GM21528 (cell line): ENCODE measurements around the gene FTSJ1.

ENCODE experiments used
- ATAC-seq: cut with Tn5 transposase; IDR thresholded peaks from one replicate; pipeline ENCODE4 v1.9.1; 2021; ENCODE audit warnings: mild to moderate bottlenecking, moderate library complexity; ENCODE audit not compliant: unreplicated experiment, low FRiP score

FTSJ1 gene

DNA sequence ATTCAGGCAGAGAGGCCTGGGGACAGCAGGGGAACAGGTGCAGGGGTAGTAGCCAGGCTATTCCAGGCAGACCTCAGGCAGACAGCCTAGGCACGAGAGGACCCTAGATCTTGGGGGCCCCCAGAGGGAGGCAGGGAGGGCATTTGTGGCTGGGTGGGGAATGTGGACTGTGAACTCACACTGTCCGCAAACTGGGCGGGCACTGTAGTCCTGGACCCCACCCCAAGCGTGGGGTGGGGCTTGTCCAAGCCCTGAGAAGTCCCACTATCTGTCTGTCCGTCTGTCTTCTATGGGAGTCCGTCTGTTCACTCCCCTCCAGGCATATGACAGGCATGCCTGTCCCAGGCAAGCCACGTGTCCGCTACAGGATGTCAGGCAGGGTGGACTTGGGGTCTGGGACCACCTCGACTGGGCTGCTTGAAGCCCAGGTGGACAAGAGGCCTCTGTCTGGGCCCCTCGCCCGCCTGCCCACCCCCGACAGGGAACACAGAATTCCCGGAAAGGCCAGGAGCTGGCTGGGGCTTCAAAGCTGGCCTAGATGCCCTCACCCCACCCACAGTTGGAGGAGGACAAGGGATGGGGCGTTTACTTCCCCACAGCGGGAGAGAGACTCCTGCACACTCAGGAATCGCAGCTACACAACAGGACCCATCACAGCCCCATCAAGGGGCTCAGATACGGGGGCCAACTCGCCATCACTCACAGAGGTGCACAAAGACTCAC, 5.7 kb upstream of the FTSJ1 start, which contains the start of gene SLC38A5:
Gene SLC38A5 (minus strand): TSS at position 151 of the 723 bp plus-strand sequence. CDS start 2,336 bp downstream, outside the sequence.
- no peak for ATAC-seq

DNA sequence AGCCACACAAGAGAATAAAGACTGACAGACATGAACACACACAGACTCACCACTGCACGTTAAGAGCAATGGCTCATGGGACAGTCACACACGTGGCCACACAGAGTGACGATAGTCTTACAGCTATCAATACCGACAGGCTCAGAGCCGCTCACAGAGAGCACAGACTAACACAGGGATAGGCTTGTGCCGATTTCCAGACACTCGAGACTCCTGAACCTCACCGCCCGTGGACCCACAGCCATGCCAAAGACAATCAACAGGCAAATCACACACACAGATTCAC, 5.2 kb upstream of the FTSJ1 start:
- no peak for ATAC-seq

DNA sequence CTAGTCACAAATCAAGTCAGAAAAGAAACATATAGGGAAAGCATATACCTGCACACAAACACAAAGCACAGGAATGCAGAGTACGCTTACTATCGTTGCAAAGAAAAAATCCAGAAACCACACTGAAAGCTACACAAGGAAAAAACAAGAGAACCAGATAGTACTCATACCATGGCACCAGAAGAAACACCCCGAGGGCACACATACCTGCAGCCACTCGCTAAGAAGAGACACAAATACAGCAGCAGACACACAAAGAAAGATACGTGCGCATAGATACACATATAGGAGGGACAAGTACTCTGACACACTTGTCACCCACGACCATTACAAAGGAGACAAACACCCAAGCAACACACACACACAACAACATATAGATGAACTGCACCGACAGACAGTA, 4.5 kb upstream of the FTSJ1 start:
- no peak for ATAC-seq

DNA sequence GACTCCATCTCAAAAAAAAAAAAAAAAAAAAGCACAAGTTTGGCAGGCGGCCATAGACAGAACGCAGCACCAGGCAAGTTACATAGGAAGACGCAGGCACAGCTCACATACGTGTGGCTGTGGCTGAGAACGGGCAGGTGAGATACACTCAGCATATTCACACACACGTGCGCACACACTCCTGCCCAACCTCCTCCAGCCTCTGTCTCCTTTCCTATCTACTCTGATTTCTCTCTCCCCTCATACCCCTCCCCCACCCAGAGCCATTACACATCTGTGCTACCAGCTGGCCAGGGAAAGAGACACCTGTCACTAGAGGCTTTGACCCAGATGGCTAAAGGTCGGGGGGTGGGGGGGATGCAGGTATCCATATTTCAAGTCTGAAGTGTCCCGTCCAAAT, 3.8 kb upstream of the FTSJ1 start:
- no peak for ATAC-seq

DNA sequence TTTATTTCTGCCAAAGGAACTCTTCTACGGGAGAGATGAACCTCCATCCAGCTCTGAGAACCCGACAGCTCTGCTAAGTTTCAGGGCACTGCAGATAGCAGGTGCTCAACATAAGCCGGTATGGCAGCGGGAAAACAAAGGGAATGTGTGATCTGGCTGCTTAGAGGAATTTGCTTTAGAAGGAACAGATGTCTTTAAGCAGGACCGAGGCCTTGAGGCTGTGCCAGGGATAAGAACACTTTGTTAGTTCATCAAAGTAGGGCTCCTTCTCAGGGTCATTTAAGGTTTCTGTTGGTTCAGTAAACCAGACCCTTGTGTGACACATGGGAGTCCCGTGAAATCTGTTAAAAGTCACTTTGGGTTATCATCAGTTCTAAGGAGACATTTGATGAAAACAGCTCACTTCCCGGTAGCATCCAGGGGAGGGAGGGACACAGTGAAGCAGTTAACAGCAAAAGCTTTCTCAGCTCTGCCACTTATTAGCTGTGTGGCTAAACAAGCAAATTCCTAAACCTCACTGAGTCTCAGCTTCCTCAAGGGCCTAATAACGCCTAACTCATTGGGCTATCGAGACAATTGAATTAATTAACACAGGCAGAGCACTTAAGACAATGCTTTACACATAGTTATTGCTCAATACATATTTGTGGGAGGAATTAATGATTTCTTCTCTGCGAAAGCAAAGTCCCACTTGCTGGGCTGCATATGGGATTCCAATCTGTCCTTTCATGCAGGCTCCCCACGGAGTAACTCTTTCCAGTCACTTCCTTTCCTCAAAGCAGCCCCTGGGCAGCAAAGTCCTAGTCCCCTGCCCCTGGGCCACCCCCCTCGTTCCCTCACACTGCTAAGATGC, 2.9 kb upstream of the FTSJ1 start:
- no peak for ATAC-seq

DNA sequence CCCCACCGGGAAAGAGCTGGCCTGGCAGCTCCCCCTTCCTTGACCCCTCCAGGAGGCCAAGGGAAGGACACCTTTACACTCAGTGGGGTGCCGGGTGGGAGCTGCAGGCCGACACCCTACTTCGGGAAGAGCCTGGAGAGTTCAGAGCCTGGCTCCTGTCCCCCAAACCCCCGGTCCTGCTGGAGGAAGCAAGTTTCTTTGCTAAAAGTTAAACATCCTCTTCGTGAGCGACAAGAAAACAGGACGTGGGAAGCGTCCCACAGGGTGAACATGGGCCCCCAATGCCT, 2.4 kb upstream of the FTSJ1 start:
- ATAC-seq = no peak

DNA sequence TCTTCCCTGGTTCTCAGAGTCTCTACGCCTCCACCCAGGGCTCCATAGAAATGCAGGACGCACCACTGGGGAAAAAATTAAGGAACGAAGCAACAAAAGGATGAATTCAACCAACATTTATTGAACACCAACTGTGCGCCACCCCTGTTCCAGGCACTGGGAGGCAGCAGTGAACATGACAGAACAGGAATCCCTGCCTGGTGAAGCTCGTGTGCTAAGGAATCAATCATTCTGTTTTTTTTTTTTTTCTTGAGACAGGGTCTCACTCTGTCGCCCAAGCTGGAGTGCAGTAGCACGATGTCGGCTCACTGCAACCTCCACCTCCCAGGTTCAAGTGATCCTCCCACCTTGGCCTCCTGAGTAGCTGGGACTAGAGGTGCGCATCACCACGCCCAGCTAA, 1.9 kb upstream of the FTSJ1 start:
- no peak for ATAC-seq

DNA sequence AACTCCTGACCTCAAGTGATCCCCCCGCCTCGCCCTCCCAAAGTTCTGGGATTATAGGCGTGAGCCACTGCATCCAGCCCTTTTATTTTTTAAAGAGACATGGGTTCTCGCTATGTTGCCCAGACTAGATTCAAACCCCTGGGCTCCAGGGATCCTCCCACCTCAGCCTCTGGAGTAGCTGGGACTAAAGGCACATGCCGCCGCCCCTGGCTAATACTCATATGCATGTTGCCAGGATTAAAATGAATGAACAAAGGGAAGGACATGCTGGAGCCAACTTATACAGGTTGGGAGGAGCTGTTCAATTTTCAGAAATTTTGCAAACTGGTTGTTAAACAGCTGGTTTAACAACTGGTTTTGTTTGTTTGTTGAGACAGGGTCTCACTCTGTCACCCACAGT, 1.4 kb upstream of the FTSJ1 start:
- no peak for ATAC-seq

DNA sequence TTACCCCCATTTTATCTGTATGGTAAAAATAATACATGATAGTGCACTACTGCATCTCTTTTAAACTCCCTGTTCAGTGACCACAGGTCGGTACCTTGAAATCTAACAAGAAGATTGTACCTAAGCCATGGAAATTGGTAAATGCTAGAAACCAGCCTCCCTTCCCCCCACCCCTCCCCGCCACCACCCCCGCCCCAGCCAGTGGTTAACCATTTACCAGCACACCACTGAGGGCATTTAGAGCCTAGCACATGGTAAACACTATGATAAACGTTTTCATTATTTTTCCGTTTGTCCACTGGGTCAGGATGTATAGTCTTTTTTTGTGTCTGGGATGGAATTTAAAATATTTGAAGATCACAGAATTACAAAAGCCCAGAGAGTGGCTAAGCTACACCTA, 703 bp upstream of the FTSJ1 start:
- no peak for ATAC-seq

DNA sequence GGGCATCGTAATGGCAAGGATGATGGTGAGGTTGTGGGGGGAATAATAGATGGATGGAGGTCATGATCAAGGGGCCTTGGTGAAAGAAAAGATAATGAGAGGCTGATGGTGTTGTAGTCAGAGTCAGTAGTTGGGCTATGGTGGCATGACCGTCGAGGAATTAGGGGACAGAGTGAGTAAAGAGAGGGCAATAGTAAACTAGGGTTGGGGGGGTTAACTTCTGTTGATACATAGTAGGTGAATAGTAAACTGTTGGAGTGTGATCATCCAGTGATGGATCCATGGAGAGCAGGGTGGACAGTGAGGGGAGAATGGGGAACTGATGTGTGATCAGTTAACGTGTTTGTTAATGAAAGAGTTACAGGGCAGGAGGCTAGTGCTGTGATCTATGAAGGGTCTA, 920 bp downstream of the FTSJ1 start:
- ATAC-seq = no peak

DNA sequence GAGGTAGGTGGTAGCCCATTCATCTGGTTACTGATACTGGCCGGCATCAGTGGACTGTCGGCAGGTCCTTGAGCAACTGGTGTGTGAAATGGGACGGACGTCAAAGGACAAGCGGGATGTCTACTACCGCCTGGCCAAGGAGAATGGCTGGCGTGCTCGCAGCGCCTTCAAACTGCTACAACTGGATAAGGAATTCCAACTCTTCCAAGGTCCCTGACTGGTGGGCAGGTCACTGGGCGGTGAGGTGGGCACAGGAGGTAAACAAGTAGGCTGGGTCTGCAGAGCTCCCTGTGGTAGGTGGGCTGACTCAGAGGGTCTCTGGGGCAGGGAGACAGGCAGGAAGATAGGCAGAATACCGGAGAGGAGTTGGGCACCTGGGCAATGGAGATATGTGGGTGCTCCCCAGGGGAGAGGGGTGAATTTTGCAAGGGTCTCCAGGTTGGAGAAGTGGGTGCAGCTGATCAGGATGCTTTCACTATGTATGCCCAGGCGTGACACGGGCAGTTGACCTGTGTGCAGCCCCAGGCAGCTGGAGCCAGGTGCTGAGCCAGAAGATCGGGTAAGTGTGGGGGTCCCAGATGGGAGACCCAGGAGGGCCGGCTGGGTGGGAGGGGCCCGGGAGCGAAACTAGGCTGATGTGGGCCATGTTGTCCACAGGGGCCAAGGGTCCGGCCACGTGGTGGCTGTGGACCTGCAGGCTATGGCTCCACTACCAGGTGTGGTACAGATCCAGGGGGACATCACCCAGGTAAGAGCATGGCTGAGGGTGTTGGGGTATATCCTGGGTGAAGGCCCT, 2.2 kb downstream of the FTSJ1 start:
- ATAC-seq = no peak

DNA sequence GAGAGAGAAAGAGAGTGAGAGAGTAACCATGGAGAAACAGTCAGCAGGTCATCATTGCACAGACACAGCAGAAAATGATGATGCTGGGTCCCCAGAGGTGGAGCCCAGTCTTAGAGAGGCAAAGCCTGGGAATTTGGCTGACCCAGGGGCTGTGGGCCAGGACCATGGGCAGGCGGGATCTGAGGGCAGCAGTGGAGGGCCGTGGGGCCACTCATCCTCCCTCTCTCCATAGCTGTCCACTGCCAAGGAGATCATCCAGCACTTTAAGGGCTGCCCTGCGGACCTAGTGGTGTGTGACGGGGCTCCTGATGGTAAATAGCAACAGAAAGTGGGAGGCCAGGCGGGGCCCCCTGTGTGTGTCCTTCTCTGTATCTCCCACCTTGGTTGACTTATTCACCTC, 2.8 kb downstream of the FTSJ1 start:
- no peak for ATAC-seq

DNA sequence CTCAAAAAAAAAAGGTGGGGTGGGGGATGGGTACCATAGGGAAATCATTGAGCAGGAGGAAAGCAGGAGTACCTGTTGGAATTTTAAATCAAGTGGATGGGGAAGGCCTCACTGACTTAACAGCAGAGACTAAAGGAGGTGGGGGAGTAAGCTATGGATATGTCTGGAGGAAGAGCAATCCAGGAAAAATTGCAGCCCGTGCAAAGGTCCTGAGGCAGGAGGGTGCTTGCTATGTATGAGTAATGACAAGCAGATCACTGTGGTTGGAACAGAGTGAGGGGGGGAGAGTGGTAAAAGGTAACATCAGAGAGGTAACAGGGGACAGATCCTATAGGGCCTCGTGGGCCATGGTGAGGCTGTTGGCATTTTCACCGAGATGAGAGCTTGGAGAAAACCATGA, 4.1 kb downstream of the FTSJ1 start:
- ATAC-seq = no peak

DNA sequence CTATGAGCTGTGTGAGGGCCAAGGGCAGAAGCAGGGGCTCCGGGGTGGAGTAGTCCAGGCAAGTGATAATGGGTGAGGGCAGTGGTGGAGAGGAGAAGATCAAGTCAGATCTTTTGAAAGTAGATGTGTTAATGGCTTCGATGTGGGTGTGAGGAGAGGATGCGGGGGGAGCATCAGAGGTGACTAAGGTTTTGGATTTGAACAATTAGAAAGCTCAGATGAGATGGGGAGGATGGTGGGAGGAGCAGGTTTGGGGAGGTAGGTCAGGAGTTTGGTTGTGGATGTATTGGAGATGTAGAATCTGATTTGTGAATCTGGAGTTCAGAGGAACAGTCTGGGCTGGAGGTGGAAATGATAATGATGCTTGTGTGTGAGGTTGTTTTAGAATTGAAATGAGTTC, 4.6 kb downstream of the FTSJ1 start:
- ATAC-seq = no peak

DNA sequence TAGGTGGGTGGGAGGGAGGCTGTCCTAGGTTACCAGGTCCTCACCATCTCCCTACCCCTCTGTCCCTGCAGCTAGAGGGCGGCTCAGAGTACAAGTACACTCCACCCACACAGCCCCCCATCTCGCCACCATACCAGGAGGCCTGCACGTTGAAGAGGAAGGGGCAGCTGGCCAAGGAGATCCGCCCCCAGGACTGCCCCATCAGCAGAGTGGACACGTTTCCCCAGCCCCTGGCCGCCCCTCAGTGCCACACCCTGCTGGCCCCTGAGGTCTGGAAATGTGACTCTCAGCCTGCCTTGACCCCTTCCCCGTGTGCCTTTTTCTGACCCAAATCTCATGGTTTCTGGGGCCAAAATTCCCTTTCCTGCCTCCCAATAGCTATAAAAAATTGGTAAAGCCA, 6.5 kb downstream of the FTSJ1 start:
- ATAC-seq = no peak

DNA sequence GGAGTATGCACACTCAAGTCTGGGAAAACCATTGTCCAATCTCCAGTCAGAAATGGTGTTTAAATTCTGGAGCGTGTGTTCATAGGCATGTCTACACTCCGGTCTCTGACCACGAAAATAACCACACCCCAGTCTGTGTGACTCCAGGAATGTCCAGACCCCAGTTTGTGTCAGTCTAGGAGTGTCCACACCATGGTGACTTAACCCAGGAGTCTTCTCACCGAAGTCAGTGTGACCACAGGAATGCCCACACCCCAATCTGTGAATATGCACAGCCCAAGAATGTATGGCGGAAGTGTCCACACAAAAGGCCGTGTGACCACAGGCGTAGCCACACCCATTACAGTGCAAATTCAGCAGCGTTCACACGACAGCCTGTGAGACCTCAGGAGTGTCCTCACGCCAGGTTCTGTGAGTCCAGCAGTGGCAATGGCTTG, 11.4 kb downstream of the FTSJ1 start:
- ATAC-seq = no peak

DNA sequence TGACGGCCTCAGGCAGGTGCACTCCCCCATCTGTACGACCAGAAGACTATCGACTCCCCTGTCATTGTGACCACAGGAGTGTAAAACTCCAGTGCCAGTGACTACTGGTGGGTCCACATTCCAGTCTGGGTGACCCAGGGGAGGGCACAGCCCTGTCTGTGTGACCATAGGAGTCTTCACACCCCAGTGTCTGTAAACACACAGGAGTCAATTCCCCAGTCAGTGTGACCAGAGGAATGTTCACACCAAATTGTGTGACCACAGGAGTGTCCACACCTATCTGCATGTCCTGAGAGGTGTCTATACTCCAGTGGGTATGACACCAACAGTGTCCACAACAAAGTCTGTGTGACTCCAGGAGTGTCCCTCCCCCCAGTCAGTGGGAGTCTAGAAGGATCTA, 12.0 kb downstream of the FTSJ1 start:
- no peak for ATAC-seq

DNA sequence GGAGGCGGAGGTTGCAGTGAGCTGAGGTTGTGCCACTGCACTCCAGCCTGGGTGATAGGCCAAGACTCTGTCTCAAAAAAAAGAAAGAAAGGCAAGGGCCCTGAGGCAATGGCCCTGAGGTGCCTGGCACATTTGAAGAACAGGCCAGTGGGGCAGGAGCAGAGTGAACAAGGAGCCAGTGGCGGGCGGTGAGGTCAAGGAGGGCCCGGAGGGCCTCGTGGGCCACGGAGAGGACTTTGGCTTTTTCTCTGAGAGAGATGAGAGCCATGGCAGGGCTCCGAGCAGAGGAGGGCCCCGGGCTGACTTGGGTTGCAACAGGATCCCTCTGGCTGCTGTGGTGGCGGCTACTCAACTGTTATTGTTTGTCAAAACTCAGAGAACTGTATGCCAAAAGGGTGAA, 13.3 kb downstream of the FTSJ1 start:
- ATAC-seq = no peak

DNA sequence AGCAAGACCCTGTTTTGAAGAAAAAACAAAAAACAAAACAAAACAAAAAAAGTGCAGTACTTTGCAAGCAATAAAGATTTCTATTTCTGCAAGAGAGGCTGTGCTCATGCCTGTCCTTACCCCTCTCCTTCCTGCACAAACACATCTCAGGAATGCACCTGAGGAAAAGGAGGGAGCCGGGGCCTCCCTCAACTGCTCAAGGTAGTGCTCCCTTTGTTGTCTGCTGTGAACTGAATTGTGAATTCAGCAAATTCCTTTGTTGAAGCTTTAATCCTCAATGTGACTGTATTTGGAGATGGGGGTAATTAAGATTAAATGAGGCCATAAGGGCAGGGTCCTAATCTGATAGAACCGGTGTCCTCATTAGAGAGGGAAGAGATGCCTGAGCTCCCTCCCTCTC, 13.9 kb downstream of the FTSJ1 start:
- ATAC-seq = no peak

DNA sequence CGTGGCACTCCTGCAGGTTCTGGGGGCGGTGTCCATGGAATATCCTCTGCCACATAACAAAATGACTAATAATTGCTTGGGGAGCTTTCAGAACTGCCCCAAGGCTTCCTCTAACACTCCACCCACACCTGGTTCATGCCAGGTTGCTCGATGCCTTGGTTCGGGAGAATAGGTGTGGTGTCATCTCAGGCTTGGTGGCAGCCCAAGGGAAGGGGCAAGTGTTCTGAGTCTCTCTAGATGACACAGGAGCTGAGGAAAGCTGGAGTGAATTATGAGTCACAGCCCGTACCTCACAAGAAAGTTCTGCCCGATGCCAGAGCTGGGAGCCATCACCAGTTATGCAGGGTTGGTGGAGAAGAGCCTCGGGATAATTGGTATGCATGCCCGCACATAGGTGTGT, 14.7 kb downstream of the FTSJ1 start:
- ATAC-seq = no peak

DNA sequence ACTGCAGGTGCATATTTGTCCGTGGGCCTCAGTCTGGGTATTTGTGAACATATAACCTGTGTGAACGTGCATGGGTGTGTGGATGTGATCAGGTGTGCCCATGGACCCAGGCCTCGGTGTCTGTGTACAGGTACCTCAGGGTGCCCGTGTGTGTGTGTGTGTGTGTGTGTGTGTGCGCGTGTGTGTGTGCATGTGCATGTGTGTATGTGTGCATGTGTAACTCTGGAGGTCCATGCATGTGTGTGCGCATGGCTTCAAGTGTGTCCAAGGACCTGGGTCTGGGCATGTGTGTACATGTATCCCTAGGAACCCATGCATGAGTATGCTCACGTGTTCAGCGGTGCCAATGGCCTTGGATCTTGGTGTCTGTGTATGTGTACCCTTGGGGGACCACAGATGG, 15.8 kb downstream of the FTSJ1 start:
- no peak for ATAC-seq
